K562 (cell line): ENCODE results near the gene TMEM131L. TPM values are rescaled to one million over a fixed set of nuclear protein-coding genes. Genes with fewer than 3 reads are reported as not detected.
A peak's percentile ranks its signal among the peaks of the same experiment; 100 is the strongest.

Source experiments
- ATAC-seq: fragments of 200-7000 bp; cut with Tn5 transposase; 3 replicates; pipeline ENCODE4 v1.9.1; 2020; ENCODE audit warnings: moderate library complexity
- BruUV-seq: library from RNA; stranded (reverse); fragments of 400-500 nt; replicated peaks from 2 replicates; lab custom pipeline; 2021; lab: Mats Ljungman, UMichigan
- CTCF ChIA-PET: fragments of 300-600 bp; formaldehyde crosslinking; extraction: SDS; loops from one replicate; lab custom pipeline; 2021; ENCODE audit warnings: low intra/inter-chr PET ratio; lab: Yijun Ruan, JAX
- POLR2A ChIA-PET: fragments of 300-600, 350-650 bp; sonication (Branson Sonifier 250); formaldehyde crosslinking; extraction: SDS; loops from one replicate; lab custom pipeline; 2021; ENCODE audit warnings: antibody characterized with exemption, inconsistent platforms; lab: Yijun Ruan, JAX
- DNase-seq, 4 experiments: peaks; one replicate each; pipeline versions ENCODE4 v3.0.0 to v3.0.0-alpha.2; 2011 to 2018; ENCODE audit warnings: low spot score in 3 of 4, mixed read lengths in 3 of 4; ENCODE audit errors: extremely low read depth in 1 of 4
- FAIRE-seq: peaks from 2 replicates; lab custom pipeline; 2011; peaks lifted over from hg19 to GRCh38; lab: Jason Lieb, UNC
- H2AFZ ChIP-seq: 2 replicates; pipeline ENCODE4 v1.6.0; 2011; ENCODE audit warnings: low read depth, low read length, control low read depth, inconsistent platforms
- H3K27ac ChIP-seq: fragments of 200-600 bp; 3 replicates; pipeline ENCODE4 v1.8.0; 2011; ENCODE audit warnings: low read depth, mild to moderate bottlenecking, control low read depth, inconsistent platforms, low read length, moderate library complexity, mixed read lengths; ENCODE audit errors: extremely low read depth
- H3K27me3 ChIP-seq, 2 experiments: fragments of 300-600 bp in 1 of 2; 2 replicates in 1 of 2; 3 replicates in 1 of 2; pipeline versions ENCODE4 v1.6.0 to v1.8.0; 2011; ENCODE audit warnings: inconsistent platforms in 2 of 2, low read length in 2 of 2, mild to moderate bottlenecking in 1 of 2, mixed read lengths in 1 of 2, moderate library complexity in 1 of 2; ENCODE audit not compliant: control insufficient read depth in 2 of 2, insufficient read depth in 2 of 2
- H3K36me3 ChIP-seq: fragments of 300-600 bp; 3 replicates; pipeline ENCODE4 v1.8.0; 2011; ENCODE audit warnings: mild to moderate bottlenecking, low read length, inconsistent platforms; ENCODE audit not compliant: control insufficient read depth, insufficient read depth
- H3K4me1 ChIP-seq, 2 experiments: fragments of 200-600 bp in 1 of 2; replicated peaks in 1 of 2; 2 replicates in 1 of 2; 3 replicates in 1 of 2; pipeline versions ENCODE4 v1.5.1 to v1.8.0; 2011; ENCODE audit warnings: inconsistent platforms in 2 of 2, low read length in 2 of 2, mild to moderate bottlenecking in 1 of 2, mixed read lengths in 1 of 2, moderate library complexity in 1 of 2; ENCODE audit not compliant: control insufficient read depth in 2 of 2, insufficient read depth in 2 of 2
- H3K4me2 ChIP-seq: 2 replicates; pipeline ENCODE4 v1.6.1; 2011; ENCODE audit warnings: low read length, control low read depth, inconsistent platforms, mixed read lengths; ENCODE audit not compliant: insufficient read depth
- H3K4me3 ChIP-seq: fragments of 200-600 bp; sonication (generic), shearing (Covaris generic); 2 replicates; pipeline ENCODE4 v1.5.1; 2016; ENCODE audit warnings: control low read depth, inconsistent platforms
- H3K79me2 ChIP-seq: fragments of 200-600 bp; 3 replicates; pipeline ENCODE4 v1.8.0; 2011; ENCODE audit warnings: low read length, inconsistent platforms; ENCODE audit not compliant: control insufficient read depth, insufficient read depth
- H3K9ac ChIP-seq, 2 experiments: 2 replicates each; pipeline versions ENCODE4 v1.6.0 to v1.6.1; 2011; ENCODE audit warnings: low read depth in 2 of 2, low read length in 2 of 2, control low read depth in 1 of 2, inconsistent platforms in 1 of 2, mild to moderate bottlenecking in 1 of 2, mixed read lengths in 1 of 2; ENCODE audit not compliant: insufficient read depth in 1 of 2
- H3K9me1 ChIP-seq: one replicate; pipeline ENCODE4 v1.6.0; 2011; ENCODE audit warnings: inconsistent platforms, mild to moderate bottlenecking, low read length, moderate library complexity; ENCODE audit not compliant: control insufficient read depth, insufficient read depth
- H3K9me3 ChIP-seq: replicated peaks from 2 replicates; pipeline ENCODE4 v1.5.1; 2011; ENCODE audit warnings: low read depth, low read length, inconsistent platforms; ENCODE audit not compliant: control insufficient read depth, insufficient read depth
- H4K20me1 ChIP-seq: replicated peaks from 2 replicates; pipeline ENCODE4 v1.6.1; 2011; ENCODE audit warnings: low read length, inconsistent platforms, mixed read lengths; ENCODE audit not compliant: control insufficient read depth, insufficient read depth
- PCBP1 ChIP-seq: fragments of 200-400 bp; formaldehyde crosslinking; IDR thresholded peaks from 2 replicates; pipeline ENCODE4 v1.6.1; 2018; ENCODE audit warnings: mild to moderate bottlenecking, low read depth, low read length; ENCODE audit not compliant: poor library complexity, severe bottlenecking
- RFX1 ChIP-seq: fragments of 450-650 bp; IDR thresholded peaks from 2 replicates; pipeline ENCODE4 v1.6.1; 2016; ENCODE audit warnings: mild to moderate bottlenecking, moderate library complexity
- ZNF551 ChIP-seq: fragments of 250-450 bp; sonication (Bioruptor Pico); IDR thresholded peaks from 2 replicates; pipeline ENCODE4 v1.5.0; 2021; ENCODE audit warnings: mild to moderate bottlenecking, moderate library complexity
- ZSCAN32 ChIP-seq: fragments of 450-650 bp; formaldehyde crosslinking; IDR thresholded peaks from 2 replicates; pipeline ENCODE4 v1.4.0; 2020; ENCODE audit warnings: mild to moderate bottlenecking, moderate library complexity
- WGBS: fragments of 100-300 bp; shearing (Covaris generic); methylation state at CpG from one replicate; pipeline ENCODE4 v1.1.6; 2016; ENCODE audit warnings: low coverage, mixed read lengths; ENCODE audit not compliant: insufficient coverage; ENCODE audit errors: missing lambda C conversion rate; 5-methylcytosine and 5-hydroxymethylcytosine counted together
- in situ Hi-C: fragments of 300-500 bp; cut with MboI; formaldehyde crosslinking; loops from 4 replicates; pipeline ENCODE4 v1.15.0; 2018; ENCODE audit warnings: inconsistent platforms, mixed read lengths
- intact Hi-C: fragments of 100-400 bp; cut with micrococcal nuclease; formaldehyde crosslinking; loops from 2 replicates; pipeline ENCODE4 v1.14.2; 2022
- polyA plus RNA-seq, 8 experiments: library from polyadenylated mRNA; depleted of rRNA in 4 of 8; stranded (reverse) in 5 of 8; unstranded in 3 of 8; fragments of >200 nt; fragmentation: Nextera tagmentation in 2 of 8; fragmentation: Illumina TruSeq in 1 of 8; extraction: Ambion mirVana in 2 of 8; extraction: Trizol in 1 of 8; gene quantifications; 2 replicates each; pipeline versions ENCODE4 v1.2.1 to v1.2.3, GENCODE V29; 2011 to 2014; ENCODE audit warnings: inconsistent platforms in 1 of 8, missing spikeins in 1 of 8
- total RNA-seq, 7 experiments: library from RNA; depleted of rRNA in 6 of 7; stranded (reverse); fragments of >200 nt in 6 of 7; fragmentation: Illumina TruSeq in 2 of 7; extraction: Trizol in 2 of 7; gene quantifications; 2 replicates each; pipeline versions ENCODE4 v1.2.1 to v1.2.3, GENCODE V29; 2011 to 2021; ENCODE audit warnings: low replicate concordance in 1 of 7
- TF ChIP-seq, protein P1 (sequence below), 2 experiments: fragments of 450-650 bp in 1 of 2; sonication (generic) in 1 of 2; formaldehyde crosslinking in 1 of 2; IDR thresholded peaks; 2 replicates each; pipeline versions ENCODE4 v1.7.1 to v1.9.0; 2016 to 2022; ENCODE audit warnings: inconsistent platforms in 1 of 2, mild to moderate bottlenecking in 1 of 2, missing genetic modification reagents in 1 of 2

Gene TMEM131L
- total and polyA plus RNA-seq, 9 of the 15 experiments (the other 6 are each of a cell fraction or from before 2014, with no cell fraction given): 1.2 to 20.8 (median 12.9) TPM

DNA sequence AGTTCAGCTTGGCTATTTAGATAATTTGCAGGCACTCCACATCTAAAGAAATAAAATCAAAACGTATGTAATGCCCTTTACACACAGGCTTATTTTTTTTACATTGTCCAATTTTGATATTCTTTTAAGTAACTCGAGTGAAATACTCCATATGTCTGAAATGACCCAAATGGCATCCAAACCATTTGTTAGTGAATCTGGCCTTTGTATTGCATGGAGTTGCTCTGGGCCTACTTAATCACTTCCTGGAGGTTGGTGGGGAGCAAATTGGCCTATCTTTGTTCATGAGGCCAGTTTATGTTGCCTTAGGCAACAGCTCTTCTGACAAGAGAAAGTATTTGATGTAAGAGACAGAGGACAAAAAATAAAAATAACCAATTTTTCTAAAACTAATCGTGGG, 47.6 kb upstream of the TMEM131L start:
- POLR2A ChIA-PET: interaction anchor here (1.4 kb wide), 1 partner anchor 9 kb away, joined by 4 read pairs; no protein-coding TSS in a partner anchor
- no peak overlapping the region for H2AFZ ChIP-seq

More for the DNA sequence above, 47.6 kb upstream of the TMEM131L start:
- H3K79me2 ChIP-seq: no peaks in the 10 kb centered on the region
- TF ChIP-seq PCBP1 (no peak), RFX1 (0 out of 2 replicates have a peak, but pooled peaks have one; percentile 17), ZSCAN32 (no peak), ZNF551 (no peak)
- TF ChIP-seq, protein P1, sequence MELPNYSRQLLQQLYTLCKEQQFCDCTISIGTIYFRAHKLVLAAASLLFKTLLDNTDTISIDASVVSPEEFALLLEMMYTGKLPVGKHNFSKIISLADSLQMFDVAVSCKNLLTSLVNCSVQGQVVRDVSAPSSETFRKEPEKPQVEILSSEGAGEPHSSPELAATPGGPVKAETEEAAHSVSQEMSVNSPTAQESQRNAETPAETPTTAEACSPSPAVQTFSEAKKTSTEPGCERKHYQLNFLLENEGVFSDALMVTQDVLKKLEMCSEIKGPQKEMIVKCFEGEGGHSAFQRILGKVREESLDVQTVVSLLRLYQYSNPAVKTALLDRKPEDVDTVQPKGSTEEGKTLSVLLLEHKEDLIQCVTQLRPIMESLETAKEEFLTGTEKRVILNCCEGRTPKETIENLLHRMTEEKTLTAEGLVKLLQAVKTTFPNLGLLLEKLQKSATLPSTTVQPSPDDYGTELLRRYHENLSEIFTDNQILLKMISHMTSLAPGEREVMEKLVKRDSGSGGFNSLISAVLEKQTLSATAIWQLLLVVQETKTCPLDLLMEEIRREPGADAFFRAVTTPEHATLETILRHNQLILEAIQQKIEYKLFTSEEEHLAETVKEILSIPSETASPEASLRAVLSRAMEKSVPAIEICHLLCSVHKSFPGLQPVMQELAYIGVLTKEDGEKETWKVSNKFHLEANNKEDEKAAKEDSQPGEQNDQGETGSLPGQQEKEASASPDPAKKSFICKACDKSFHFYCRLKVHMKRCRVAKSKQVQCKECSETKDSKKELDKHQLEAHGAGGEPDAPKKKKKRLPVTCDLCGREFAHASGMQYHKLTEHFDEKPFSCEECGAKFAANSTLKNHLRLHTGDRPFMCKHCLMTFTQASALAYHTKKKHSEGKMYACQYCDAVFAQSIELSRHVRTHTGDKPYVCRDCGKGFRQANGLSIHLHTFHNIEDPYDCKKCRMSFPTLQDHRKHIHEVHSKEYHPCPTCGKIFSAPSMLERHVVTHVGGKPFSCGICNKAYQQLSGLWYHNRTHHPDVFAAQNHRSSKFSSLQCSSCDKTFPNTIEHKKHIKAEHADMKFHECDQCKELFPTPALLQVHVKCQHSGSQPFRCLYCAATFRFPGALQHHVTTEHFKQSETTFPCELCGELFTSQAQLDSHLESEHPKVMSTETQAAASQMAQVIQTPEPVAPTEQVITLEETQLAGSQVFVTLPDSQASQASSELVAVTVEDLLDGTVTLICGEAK (IDR thresholded peaks at IDR 0.05): no peak
- TF ChIP-seq, protein P1 (CRISPR knock-in tag; IDR thresholded peaks at IDR 0.05): no peak
- H3K27me3 ChIP-seq: no peaks in the 10 kb centered on the region
- no peaks in the 10 kb centered on the region for H4K20me1 ChIP-seq
- CTCF ChIA-PET: no interaction called here
- FAIRE-seq: no peak
- no peak for DNase-seq
- peaks cover 12% of the 10 kb centered on the region; the same call in 1 of the 3 replicates for H3K36me3 ChIP-seq
- intact Hi-C loops (no loop called here), in situ Hi-C loops (no loop called here)
- no peak overlapping the region for H3K4me2 ChIP-seq
- H3K27ac ChIP-seq: no peak overlapping the region
- no peak overlapping the region for H3K9ac ChIP-seq
- no peak for ATAC-seq
- no peak overlapping the region for H3K4me3 ChIP-seq
- BruUV-seq: TSS peak; percentile 32
- no peaks in the 10 kb centered on the region for H3K9me3 ChIP-seq
- WGBS: 26% methylated on average over 3 of the region's 3 CpGs
- H3K9me1 ChIP-seq: no peaks in the 10 kb centered on the region
- no peaks in the 10 kb centered on the region; a peak in 1 of 5 replicates for H3K4me1 ChIP-seq
